Measurements from ENCODE around the gene KCND3. TPM values are rescaled to one million over a fixed set of nuclear protein-coding genes. Genes with fewer than 3 reads are reported as not detected.

KCND3 gene
- total and polyA plus RNA-seq, 2 of the 4 experiments (the other 2 are of a cell fraction): under 0.01 to 0.03 TPM

GRCh38 chr1:111747282-111747734, 242.2 kb downstream of the KCND3 start:
- Histone ChIP-seq H3K4ac (ENCODE audit: low read depth, low read length) (no peak overlapping the region), H3K27me3 (ENCODE audit: control insufficient read depth, insufficient read depth, low read length) (no peaks in the 10 kb centered on the region), H3K9me1 (ENCODE audit: insufficient read depth, low read length) (peaks cover 30% of the 10 kb centered on the region), H3K4me3 (ENCODE audit: insufficient read depth, low read depth, low read length) (no peak overlapping the region), H2BK5ac (ENCODE audit: low read depth, low read length, poor library complexity, severe bottlenecking) (no peak overlapping the region), H2AFZ (replicated peaks; ENCODE audit: low read length, poor library complexity) (no peak overlapping the region), H3K27ac (ENCODE audit: insufficient read depth, low read length) (no peak overlapping the region), H3K9me3 (ENCODE audit: control insufficient read depth, insufficient read depth, low read length) (no peaks in the 10 kb centered on the region), H4K5ac (ENCODE audit: low read depth, low read length) (no peak overlapping the region), H3K56ac (ENCODE audit: extremely low read depth, insufficient read depth, low read length) (no peak overlapping the region), H2BK15ac (ENCODE audit: low read depth, low read length) (no peak overlapping the region), H3K9ac (ENCODE audit: low read depth, low read length) (no peak overlapping the region), H3K4me1 (ENCODE audit: control insufficient read depth, insufficient read depth, low read length) (peaks cover 13% of the 10 kb centered on the region), H3K18ac (ENCODE audit: low read depth, low read length) (no peak overlapping the region), H4K91ac (ENCODE audit: insufficient read depth, low read depth, low read length) (no peak overlapping the region), H2AK9ac (replicated peaks; ENCODE audit: low read depth, low read length, poor library complexity) (no peak overlapping the region), H3K14ac (replicated peaks; ENCODE audit: low read depth, low read length) (no peak overlapping the region), H3K36me3 (ENCODE audit: control insufficient read depth, insufficient read depth, low read length) (no peaks in the 10 kb centered on the region), H4K8ac (ENCODE audit: low read depth in 2 of 2, low read length in 2 of 2) (no peak overlapping the region), H2AK5ac (ENCODE audit: low read depth, low read length) (peak overlapping the region; percentile 62; the same call in 1 of the 2 replicates), H4K20me1 (ENCODE audit: insufficient read depth, low read length) (peaks cover 10% of the 10 kb centered on the region; the same call in 1 of the 2 replicates), H3K79me1 (ENCODE audit: low read depth in 1 of 2, low read length in 2 of 2) (no peaks in the 10 kb centered on the region; a peak in 1 of 4 replicates), H2BK20ac (ENCODE audit: low read depth, low read length) (0 out of 2 replicates have a peak overlapping the region, but pooled peaks have one; percentile 0), H2BK120ac (ENCODE audit: low read depth, low read length) (peak overlapping the region; percentile 4; the same call in 1 of the 2 replicates), H3K23ac (ENCODE audit: low read depth, low read length) (no peak overlapping the region), H3K4me2 (ENCODE audit: low read depth, low read length) (no peak overlapping the region)
- BruUV-seq (replicated peaks): no TSS peak
- in situ Hi-C loops (cut with MboI; ENCODE audit: low sequenced_read_pairs): no loop called here
- DNase-seq (peak; percentile 77), ATAC-seq (ENCODE audit: low read depth) (no peak)
- TF ChIP-seq NFE2L2 (IDR thresholded peaks at IDR 0.05; ENCODE audit: low read depth, low read length): no peak
- TF ChIP-seq MAFK (IDR thresholded peaks at IDR 0.05; ENCODE audit: low read depth, low read length): no peak
- TF ChIP-seq CEBPB (IDR thresholded peaks at IDR 0.05; ENCODE audit: low read depth, low read length): no peak
- no peak for TF ChIP-seq CHD1 (IDR thresholded peaks at IDR 0.05; ENCODE audit: low read depth, low read length)
- TF ChIP-seq MXI1 (IDR thresholded peaks at IDR 0.05; ENCODE audit: borderline replicate concordance, low read depth, low read length): no peak
- no peak for TF ChIP-seq RFX5 (IDR thresholded peaks at IDR 0.05; ENCODE audit: low read depth, low read length)
- no peak for TF ChIP-seq ELK1 (IDR thresholded peaks at IDR 0.05; ENCODE audit: borderline replicate concordance, low read depth, low read length)
- TF ChIP-seq POLR2A (IDR thresholded peaks at IDR 0.05; ENCODE audit: low read depth, low read length): no peak
- TF ChIP-seq RAD21 (IDR thresholded peaks at IDR 0.05; ENCODE audit: low read length): peak; percentile 78
- no peak for TF ChIP-seq MAZ (IDR thresholded peaks at IDR 0.05; ENCODE audit: borderline replicate concordance, low read depth, low read length)
- TF ChIP-seq USF2 (IDR thresholded peaks at IDR 0.05; ENCODE audit: low read depth, low read length): no peak
- no peak for TF ChIP-seq RCOR1 (IDR thresholded peaks at IDR 0.05; ENCODE audit: insufficient replicate concordance, low read length)
- peak; percentile 87 for TF ChIP-seq CTCF (conservative IDR thresholded peaks at IDR 0.05; ENCODE audit: low read depth, low read length)
- TF ChIP-seq SMC3 (IDR thresholded peaks at IDR 0.05; ENCODE audit: low read depth, low read length): peak; percentile 88
- no CpG with 5 or more reads among the region's 3 CpGs for WGBS, 2 experiments (ENCODE audit: extremely low coverage in 2 of 2, insufficient read length in 1 of 2)
- CTCF ChIA-PET: interaction anchor here (0.6 to 2.4 kb wide), 8 partner anchors 10 to 266 kb away, joined by 3 to 8 read pairs (median 3); no protein-coding TSS in a partner anchor
- dilution Hi-C loops (cut with HindIII; ENCODE audit: low sequenced_read_pairs, unreplicated experiment): no loop called here
- POLR2A ChIA-PET (ENCODE audit: unreplicated experiment): no interaction called here
- intact Hi-C loops (cut with micrococcal nuclease): no loop called here

All from IMR-90 (cell line).